PC-3 (cell line): ENCODE data around the gene TDRKH.

Experiments used
- EZH2 ChIP-seq: fragments of 300-600 bp; sonication (generic); IDR thresholded peaks from one replicate; pipeline ENCODE4 v1.6.1; 2017; ENCODE audit warnings: antibody characterized with exemption, mild to moderate bottlenecking, low read length; ENCODE audit not compliant: unreplicated experiment
- TF ChIP-seq, protein P1 (sequence below): fragments of 300-600 bp; sonication (generic); conservative IDR thresholded peaks from 2 replicates; pipeline ENCODE4 v1.5.1; 2017; ENCODE audit warnings: antibody characterized with exemption, low read depth, mild to moderate bottlenecking, low read length

GRCh38 chr1:151830055-151830454, 39.8 kb upstream of the TDRKH start:
- TF ChIP-seq, protein P1, sequence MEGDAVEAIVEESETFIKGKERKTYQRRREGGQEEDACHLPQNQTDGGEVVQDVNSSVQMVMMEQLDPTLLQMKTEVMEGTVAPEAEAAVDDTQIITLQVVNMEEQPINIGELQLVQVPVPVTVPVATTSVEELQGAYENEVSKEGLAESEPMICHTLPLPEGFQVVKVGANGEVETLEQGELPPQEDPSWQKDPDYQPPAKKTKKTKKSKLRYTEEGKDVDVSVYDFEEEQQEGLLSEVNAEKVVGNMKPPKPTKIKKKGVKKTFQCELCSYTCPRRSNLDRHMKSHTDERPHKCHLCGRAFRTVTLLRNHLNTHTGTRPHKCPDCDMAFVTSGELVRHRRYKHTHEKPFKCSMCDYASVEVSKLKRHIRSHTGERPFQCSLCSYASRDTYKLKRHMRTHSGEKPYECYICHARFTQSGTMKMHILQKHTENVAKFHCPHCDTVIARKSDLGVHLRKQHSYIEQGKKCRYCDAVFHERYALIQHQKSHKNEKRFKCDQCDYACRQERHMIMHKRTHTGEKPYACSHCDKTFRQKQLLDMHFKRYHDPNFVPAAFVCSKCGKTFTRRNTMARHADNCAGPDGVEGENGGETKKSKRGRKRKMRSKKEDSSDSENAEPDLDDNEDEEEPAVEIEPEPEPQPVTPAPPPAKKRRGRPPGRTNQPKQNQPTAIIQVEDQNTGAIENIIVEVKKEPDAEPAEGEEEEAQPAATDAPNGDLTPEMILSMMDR, result no peak
- TF ChIP-seq EZH2, result no peak
